GM19043 (cell line): ENCODE measurements around the gene GABRA6.
"Not testable (repeated sequence)": the region's sequence is repeated elsewhere in the genome, so short reads cannot be mapped to it uniquely, and the experiment has no call there.

Experiments used
- ATAC-seq: cut with Tn5 transposase; IDR thresholded peaks from one replicate; pipeline ENCODE4 v1.9.1; 2021; ENCODE audit warnings: low read depth; ENCODE audit not compliant: unreplicated experiment

Gene GABRA6

GRCh38 chr5:161685461-161685860 lies at the start of gene GABRA6:
Gene GABRA6 (plus strand): TSS chr5:161685721. CDS start chr5:161685990, 269 bp downstream.
- no peak for ATAC-seq

DNA sequence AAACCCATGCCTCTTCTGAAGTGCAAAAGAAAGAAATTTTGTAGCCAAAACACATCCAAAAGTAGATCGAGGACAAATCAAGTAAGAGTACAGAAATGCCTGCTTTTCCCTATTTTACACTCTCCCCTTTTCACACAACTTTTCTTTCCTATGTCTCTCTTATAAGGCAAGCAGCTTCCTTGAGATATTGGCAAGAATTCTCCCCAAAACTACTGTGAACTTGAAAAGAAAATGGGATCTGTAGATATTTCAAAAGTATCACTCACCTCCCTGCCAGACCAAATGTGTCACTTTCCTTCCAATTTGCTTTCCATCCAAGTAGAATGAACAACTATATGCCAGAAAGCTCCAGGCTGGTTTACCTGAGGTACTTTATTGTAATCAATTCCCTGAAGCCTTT lies 47.9 kb upstream of the GABRA6 start:
- ATAC-seq: no peak

- no peak for ATAC-seq
Observed at GRCh38 chr5:161641444-161641843, 44.1 kb upstream of the GABRA6 start.

DNA sequence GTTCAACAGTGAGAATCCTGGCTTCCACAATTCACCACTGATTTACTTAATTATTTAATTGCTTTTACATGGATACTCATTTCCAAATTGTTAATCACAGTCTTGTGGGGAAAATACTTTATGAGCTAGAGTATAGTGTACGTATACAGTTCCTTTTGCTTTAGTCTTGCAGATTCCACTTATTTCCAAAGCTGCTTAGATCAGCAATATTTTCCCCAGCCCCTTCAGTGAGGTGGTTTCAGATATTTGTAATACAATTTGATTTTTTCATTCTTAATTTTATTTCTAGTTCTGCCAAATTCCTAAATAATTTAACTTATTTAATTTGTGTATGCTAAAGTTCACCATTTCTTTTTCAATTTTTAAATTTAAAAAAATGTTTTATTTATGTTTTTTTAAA lies 40.3 kb upstream of the GABRA6 start:
- ATAC-seq: no peak

DNA sequence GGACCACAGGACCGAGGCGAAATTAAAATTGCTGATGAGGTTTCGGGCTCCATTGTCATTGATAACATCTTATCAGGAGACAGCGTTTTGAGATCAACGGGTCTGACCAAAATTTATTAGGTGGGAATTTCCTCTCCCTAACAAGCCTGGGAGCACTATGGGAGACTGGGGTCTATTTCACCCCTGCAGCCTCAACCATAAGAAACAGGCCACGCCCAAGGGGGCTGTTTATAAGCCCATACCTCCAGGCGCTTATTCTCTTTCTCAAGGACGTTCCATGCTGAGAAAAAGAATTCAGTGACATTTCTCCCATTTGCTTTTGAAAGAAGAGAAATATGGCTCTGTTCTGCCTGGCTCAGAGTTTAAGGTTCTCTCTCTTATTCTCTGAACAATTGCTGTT lies 33.6 kb upstream of the GABRA6 start:
- not testable (repeated sequence) for ATAC-seq

DNA sequence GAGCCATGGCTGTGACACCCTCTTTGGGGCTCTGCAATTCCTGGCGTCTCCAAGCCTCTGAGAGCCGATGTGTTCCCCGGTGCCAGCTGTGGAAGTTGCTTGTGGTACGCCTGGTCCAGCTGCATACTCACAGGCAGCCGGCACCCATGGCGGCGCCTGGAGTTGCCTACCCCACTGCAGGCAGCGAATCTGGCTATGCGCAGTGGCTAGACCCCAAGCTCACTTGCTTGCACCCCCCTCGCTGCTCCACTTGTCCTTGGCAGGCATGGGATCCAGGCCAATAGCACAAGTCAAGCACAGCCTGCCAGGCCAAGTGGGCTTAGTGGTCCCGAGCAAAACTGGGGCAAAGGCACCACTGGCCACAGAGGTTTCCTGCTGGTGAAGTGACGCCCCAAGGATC lies 24.7 kb upstream of the GABRA6 start:
- ATAC-seq: no peak

DNA sequence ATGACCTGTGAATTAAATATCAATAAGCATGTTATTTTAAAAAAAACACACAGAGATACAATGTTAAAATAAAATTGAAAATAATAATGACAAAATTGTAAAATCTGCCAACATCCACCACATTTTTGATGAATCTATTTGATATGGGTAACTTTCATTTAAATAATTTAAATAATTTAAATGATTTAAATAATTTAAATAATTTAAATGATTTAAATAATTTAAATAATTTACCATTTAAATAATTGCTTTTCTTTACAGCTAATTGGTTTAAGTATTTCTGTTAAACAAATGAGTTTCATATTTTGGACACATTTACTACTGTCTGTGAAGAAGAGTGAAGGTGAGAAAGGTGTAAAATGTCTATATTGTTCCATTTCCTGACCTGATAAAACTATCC lies 22.1 kb upstream of the GABRA6 start:
- ATAC-seq: no peak

GRCh38 chr5:161676103-161676502 lies 9.4 kb upstream of the GABRA6 start:
- peak; percentile 84 for ATAC-seq

GRCh38 chr5:161686149-161686548 lies 628 bp downstream of the GABRA6 start:
- ATAC-seq: no peak

DNA sequence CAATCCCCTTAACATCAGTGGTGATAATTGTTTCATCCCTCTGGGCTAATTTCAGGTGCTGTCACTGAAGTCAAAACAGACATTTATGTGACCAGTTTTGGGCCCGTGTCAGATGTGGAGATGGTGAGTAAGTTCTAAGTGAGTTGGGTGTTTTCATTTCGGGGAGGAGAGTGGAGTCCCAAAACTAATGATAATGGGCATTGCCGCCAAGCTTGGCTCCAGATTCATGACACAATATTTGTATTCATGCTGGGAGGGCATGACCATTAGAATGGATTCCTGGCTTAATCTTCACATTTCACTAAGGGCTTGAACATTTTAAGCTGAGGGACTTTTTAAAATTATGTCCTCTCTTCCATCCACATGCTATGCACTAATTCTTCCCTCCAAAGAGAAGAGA lies 1.4 kb downstream of the GABRA6 start:
- no peak for ATAC-seq

DNA sequence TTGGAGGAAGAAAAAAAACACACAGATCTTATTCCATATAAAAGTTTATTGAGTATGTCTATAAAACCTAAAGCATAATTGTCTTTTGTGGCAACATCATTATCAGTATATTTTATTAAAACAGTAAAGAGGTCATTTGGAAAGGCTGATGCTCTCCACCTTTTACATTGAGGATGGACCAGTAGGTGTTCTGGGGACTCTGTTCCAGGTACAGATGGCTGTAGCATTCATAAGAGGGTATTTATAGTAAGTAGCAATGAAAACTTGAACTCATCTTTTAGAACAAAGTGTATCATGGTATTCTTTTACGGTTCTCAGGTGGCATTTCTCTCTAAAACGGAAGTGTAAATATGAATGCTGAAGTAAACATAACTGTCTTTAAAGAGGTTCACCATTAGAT lies 1.8 kb downstream of the GABRA6 start:
- ATAC-seq: no peak

GRCh38 chr5:161691911-161692310 lies 6.4 kb downstream of the GABRA6 start:
- ATAC-seq: no peak

DNA sequence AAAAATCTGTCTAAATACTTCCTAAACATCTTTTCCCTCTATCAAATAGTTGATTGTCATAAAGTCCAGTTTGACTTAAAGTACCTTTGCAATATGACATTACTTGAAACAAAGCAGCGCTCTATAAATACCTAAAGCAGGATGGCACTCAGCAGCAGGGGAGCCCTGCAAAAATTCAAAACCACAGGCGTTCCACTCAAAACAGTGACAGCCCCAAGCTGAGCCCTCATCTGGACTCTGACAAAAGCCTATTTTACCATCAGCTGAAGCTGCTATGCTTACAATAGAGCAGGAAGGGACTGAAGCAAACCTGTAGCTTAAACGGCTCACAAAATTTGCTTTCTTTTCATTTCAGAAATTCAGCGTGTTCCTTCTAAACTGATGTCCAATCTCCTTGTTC lies 11.5 kb downstream of the GABRA6 start:
- no peak for ATAC-seq

DNA sequence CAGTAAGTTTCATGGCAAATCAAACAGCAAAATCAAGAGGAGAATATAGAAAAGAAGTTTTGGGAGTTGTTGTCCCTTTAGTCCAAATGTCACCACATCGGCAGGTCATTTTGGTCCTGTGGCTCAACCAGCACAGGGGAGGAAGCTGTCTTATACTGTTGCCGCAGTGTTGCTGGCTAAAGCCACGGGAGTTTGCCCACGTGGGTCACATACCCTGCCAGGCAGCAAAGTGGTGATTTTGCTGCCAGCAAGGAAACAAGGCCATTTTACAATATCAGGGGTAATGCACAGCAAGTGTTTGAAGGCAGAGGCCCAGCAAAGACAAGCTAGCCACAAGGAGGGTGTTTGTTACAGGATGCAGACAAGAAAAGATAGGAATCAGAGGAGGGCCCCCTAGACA lies 14.5 kb downstream of the GABRA6 start:
- ATAC-seq: no peak

DNA sequence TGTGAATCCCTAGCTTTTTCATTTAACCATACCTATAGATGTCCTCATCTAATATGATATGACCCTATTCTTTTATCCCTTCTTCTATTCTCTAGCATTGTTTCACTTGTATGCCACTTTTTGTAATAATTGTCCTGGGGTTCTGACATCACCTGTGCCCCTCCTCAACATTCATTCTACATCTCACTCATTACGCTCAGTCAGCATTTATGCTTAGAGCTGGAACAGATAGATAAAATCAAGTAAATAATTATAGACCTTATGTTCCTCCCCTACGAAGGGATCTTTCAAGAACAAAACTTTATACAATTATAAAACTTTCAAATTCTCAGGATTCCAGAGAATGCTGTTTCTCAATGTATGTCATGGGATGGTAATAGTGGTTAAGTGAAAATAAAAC lies 18.0 kb downstream of the GABRA6 start:
- no peak for ATAC-seq

GRCh38 chr5:161707382-161707781 lies 21.9 kb downstream of the GABRA6 start:
- no peak for ATAC-seq

DNA sequence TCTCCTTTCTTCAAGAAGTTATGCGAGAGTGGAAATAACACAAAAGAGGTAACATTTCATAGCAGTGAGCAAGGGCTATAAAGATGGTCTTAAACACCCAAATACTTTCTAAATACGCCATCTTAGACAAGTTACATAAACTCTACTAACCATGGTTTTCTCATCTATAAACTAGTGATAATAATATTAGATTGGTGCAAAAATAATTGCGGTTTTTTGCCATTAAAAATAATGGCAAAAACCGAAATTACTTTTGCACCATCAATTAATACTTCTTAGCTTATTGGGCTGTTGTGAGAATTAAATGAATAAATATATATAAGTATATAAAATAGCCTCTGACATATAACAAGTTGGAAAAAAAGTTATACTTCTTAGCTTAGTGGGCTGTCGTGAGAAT lies 23.7 kb downstream of the GABRA6 start:
- no peak for ATAC-seq

DNA sequence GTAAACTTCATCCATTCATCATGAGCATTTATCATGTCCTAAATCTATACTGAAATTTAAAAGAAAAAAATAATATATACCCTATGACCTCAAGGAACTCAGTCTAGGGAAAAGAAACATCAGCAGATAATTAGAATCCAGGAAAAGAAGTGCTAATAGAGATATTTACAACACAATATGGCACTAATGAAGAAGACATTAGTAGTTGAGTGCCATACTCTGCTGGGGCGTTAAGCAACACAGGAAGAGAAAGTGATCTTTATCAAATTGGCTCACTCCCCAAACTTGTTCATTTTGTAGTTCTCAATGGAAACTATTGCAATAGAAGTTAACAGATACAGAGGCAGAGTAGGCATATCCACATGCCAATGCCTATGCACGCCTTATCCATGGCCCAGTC lies 27.5 kb downstream of the GABRA6 start:
- ATAC-seq: no peak

DNA sequence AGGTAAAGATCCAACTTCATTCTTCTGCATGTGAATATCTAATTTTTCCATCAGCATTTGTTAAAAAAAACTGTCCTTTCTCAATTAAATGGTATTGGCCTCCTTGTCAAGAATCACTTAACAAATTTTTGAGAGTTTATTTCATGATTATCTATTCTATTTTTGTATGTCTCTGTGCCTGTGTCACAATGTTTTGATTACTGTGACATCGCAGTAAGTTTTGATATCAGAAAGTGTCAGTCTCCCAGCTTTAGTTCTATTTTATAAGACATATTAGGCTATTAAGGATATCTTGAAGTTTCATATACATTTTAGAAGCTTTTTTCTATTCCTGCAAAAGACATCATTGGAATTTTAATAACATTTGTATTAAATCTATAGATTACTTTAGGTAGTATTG lies 33.6 kb downstream of the GABRA6 start:
- no peak for ATAC-seq

- ATAC-seq: no peak
Observed at GRCh38 chr5:161720460-161720859, 34.9 kb downstream of the GABRA6 start.

GRCh38 chr5:161734741-161735140 lies 49.2 kb downstream of the GABRA6 start:
- no peak for ATAC-seq

GRCh38 chr5:161740433-161740832 lies 54.9 kb downstream of the GABRA6 start:
- ATAC-seq: no peak

DNA sequence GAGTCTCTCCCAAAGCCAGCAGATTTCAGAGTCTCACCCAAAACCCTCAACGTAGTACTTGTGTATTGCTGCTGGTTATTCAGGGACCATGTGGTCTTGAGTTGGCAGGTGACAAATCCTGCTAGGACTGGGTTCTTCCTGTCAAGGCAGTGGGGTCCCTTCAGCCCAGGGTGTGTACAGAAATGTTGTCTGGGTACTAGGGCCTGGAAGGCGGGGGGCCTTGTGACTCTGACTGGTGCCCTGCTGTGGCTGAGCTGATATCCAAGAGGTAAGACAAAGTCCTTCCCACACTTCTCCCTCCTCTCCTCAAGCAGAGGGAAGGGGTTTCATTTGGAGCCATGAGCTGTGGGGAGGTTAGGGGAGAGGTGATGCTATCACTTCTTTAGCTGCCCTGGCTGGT lies 58.8 kb downstream of the GABRA6 start:
- no peak for ATAC-seq

DNA sequence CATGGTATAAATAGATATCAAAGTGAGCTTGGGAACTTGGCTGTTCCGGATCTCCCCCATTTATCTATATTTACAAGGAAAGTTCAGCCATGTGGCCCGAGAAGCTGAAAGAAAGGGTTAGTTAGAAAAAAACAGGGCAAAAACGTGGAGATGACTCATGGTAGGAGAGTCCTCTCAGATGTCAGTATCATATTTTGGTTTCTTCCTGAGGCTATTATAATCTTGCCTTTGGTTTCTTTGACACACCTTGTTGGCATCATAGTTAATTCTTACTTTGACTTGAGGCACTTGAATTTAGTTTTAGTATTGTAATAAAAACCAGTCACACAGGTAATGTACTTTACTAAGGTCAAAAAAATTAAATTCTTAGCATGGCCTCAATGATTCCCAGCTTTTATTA lies 59.9 kb downstream of the GABRA6 start:
- no peak for ATAC-seq
